GM21390 (cell line): Measurements from ENCODE around the gene ABCA13.
"Not testable (repeated sequence)": the region's sequence is repeated elsewhere in the genome, so short reads cannot be mapped to it uniquely, and the experiment has no call there.

Experiments
- ATAC-seq: cut with Tn5 transposase; IDR thresholded peaks from one replicate; pipeline ENCODE4 v1.9.1; 2021; ENCODE audit not compliant: unreplicated experiment

ABCA13 gene

DNA sequence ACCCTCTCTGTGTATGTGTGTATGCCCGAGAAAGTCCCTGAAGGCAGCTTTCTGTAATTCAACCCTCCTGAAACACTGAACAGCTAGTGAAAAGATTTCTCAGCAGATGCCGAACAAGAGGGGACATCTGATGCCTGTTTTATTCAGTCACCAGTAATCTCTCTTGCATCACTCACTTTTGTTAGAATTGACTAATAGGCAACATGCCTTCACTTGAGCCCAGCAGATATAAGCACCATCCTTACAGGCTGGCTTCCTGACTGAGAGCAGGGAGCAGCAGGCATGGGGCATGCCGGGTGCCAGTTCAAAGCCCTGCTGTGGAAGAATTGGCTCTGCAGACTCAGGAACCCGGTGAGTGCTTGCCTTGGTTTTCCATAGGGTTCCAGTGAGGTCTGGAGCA, at the start of gene ABCA13:
ABCA13 (plus strand) TSS at position 257 of the 400 bp plus-strand sequence; CDS start at position 283, 26 bp downstream.
- no peak for ATAC-seq

GRCh38 chr7:48126037-48126436, 45.2 kb upstream of the ABCA13 start:
- no peak for ATAC-seq

- ATAC-seq, result peak; percentile 87
These were observed 40.6 kb upstream of the ABCA13 start for GRCh38 chr7:48130658-48131108.

DNA sequence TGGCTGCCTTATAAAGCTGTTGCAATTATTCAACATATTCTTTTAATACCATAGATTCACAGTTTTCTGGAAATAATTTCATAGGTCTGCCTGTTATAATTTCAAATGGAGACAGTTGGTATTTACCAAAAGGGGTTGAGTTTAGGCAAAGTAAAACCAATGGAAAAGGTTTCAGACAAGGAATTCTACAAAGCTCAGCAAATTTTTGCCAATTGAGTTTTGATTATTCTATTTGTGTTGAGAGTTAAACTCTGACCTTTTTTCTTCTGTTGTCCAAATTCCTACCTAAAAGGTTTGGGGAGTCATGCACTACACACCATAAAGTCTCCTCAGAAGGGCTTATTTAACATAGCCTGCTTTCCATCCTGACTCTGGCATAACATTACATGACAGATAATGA, 38.5 kb upstream of the ABCA13 start:
- ATAC-seq, result no peak

GRCh38 chr7:48139459-48139858, 31.8 kb upstream of the ABCA13 start:
- ATAC-seq, result no peak

DNA sequence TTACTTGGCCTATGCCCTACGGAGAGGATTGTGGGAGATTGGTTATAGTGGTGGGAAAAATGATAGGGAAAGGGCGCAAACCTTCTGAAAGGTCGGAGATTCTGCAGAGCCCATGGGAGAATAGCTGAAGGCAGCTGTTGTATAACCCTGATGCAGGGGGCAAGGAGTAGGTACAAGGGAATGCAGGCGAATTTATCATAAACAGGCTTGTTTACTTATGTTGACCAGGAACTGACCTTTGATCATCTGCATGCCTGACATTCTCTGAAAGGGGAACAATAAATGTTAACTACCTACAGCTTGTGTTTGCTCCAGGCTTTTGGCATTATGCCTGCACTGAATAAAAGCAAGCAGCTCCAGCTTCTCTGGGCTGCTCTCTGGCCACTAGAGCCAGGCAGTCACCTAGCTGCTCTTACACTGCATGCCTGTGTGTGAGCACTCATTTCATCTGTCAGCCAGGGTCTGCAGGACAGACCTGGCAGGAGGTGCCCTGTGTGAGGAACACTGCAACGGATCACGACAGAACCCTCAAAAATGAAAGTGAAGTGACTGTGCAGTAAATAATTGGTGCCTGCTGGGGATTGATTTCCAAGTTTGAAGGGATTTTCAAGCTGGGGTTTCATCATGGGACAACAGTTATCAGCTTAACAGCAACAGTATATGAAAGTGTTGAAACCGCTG, 31.1 kb upstream of the ABCA13 start:
- no peak for ATAC-seq

DNA sequence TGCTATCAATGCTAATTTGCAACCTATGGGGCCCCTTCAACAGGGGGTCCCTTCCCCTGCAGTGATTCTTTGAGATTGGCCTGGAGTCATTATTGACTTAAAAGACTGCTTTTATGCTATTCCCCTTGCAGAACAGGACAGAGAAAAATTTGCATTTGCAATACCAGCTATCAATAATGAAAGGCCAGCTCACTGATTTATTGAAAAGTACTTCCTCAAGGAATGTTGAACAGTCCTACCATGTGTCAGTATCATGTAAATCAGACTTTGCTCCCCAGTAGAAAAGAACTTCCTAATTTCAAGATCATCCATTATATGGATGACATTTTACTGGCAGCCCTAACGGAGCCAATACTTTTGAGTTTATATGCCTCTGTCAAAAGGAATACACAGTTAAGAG, 29.7 kb upstream of the ABCA13 start:
- ATAC-seq, result no peak

DNA sequence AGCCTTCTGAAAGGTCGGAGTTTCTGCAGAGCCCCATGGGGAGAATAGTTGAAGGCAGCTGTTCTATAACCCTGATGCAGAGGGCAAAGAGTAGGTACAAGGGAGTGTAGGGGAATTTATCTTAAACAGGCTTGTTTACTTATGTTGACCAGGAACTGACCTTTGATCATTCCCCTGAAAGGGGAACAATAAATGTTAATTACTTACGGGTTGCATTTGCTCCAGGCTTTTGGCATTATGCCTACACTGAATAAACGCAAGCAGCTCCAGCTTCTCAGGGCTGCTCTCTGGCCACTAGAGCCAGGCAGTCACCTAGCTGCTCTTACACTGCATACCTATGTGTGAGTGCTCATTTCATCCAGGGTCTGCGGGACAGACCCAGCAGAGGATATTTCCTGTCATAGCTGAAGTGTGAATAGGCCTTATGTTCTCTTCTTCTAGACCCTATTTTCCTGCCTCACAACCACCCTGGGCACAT, 26.9 kb upstream of the ABCA13 start:
- ATAC-seq, result no peak

- no peak for ATAC-seq
These were observed 24.1 kb upstream of the ABCA13 start for GRCh38 chr7:48147078-48147591.

- not testable (repeated sequence) for ATAC-seq
These were observed 23.6 kb upstream of the ABCA13 start for GRCh38 chr7:48147690-48148089.

DNA sequence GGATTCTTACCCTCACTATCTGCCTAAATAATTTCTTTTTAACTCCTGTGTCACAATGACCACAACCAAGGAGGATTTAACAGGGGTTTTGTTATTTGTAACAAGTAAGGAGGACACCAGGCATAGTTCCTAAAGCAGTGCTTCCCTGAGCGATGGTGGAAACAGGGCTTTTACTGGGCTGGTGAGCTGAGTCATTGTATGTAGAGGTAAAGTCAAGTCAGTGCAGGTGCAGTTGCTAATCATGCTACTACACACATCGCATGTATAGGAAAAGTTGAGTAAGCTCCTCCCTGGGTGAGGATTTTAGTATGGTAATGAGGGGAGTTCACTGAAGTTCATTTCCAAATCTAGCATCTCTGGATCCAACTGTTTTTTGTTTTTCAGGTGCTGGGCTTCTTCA, 22.9 kb upstream of the ABCA13 start:
- ATAC-seq, result no peak

GRCh38 chr7:48149058-48149457, 22.2 kb upstream of the ABCA13 start:
- no peak for ATAC-seq

DNA sequence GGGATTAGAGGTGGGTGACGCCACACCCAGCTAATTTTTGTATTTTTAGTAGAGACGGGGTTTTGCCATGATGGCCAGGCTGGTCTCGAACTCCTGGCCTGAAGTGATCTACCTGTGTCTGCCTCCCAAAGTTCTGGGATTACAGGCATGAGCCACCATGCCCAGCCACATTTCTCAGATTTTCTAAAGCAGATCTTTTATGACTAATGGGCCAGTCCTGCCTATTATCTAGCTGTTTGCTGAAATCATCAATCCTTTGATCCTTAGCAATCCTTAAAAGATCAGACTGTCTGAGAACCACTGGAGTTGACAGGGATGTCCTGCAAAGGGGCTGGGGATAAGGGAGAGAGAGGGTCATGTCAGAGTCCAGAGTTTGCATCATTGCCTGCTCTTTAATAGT, 21.2 kb upstream of the ABCA13 start:
- ATAC-seq, result no peak

DNA sequence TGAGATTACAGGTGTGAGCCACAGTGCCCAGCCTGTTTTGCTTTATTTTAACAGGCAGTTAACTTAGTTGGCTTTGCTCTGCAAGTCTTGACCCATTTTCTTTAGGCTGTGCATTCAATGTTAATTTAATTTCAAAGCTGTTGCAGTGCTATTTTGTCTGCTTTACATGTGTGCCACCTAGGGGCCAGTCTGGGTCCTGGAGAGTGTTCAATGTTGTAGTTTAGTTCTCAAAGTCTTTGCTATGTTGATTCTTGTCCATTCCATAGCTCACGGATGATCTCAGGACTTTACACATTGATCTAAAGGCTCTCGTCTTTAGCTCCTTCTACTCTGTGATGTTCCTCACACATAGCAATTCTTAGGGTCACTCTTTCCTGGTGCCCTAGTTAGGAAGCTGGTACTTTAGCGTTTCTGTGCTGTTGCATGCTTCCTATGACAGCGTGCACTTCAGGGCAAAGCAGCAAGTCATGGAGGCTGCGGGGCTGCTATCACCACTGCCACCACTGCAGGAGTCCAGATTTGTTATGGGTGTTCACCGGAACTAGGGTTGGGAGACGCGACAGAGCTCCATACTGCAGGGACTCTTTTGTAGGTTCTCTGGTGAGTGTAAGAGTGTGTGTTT, 16.4 kb upstream of the ABCA13 start:
- ATAC-seq, result no peak

DNA sequence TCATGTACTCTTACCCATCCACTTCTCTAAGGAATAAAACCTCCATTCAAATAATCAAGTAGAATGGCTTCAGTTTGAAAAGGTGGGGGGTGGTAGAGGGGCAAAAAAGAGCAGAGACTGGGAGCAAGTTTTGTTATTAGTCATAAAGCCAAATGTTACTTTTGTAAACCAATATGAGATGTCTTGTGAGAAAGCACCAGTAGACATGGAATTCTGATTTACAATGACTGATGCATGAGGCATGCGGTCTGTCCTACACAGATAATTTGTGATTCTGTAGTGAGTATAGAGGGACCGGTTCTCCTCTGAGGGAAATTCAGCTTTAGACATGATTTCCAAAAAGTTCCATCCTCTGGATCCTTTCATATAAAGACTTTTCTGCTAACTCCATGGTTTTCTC, 12.9 kb upstream of the ABCA13 start:
- no peak for ATAC-seq

- no peak for ATAC-seq
These were observed 9.7 kb upstream of the ABCA13 start for GRCh38 chr7:48161407-48162125.

GRCh38 chr7:48165157-48165556, 6.1 kb upstream of the ABCA13 start:
- ATAC-seq, result no peak

- ATAC-seq, result no peak
These were observed 3.1 kb upstream of the ABCA13 start for GRCh38 chr7:48168159-48168558.

DNA sequence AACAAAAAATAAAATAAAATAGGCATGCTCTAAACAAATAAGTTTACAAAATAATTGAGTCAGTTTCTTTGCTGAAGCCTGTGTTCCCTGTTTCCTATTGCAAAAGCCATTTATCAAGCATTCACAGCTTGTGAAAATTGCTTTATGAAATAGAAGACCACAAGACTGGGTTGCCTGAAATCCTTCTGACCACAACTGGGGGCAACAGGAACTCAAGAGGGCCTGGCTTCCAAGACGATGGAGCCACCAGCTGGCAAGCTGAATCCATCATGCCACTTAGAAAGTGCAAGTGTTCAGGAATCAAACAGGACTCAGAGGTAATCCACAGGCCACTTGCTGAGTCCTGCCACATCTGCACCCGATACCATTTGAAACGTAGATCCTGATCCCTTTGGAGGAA, 752 bp upstream of the ABCA13 start:
- ATAC-seq, result no peak

GRCh38 chr7:48173313-48173712, 2.1 kb downstream of the ABCA13 start:
- no peak for ATAC-seq

DNA sequence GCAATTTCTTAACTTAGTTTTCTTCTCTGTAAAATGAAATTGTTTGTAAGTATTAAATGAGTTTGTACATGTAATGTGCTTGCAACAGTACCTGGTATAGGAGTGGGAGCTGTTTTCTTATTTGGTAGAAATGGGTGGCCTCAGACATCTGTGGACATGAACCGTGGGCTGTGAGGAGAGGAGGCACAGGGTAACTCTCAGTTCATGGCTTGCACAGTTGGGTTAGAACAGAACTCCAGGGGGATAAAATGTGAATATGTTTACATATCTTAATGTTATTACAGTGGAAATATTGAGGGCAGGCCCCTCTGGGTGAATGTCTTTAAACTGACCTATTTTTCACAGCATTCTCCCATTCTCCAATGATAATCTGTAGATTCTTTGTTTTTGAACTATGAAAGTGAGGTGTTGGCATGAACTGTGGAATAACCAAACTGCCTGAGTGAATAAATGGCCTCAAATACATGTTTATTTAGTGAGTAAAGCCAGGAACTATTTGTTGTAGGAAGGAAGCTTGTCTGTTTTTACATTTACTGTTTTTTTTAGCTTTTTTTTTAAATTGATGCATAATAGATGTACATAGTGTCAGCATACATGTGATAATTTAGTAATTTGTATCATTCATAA, 2.6 kb downstream of the ABCA13 start:
- no peak for ATAC-seq
